Common myeloid progenitor, CD34-positive (primary cell): ENCODE data around the gene TMEM132D.

ENCODE experiments used
- CTCF ChIA-PET: fragments of 350-600 bp; sonication (Branson Sonifier 250); formaldehyde crosslinking; loops from one replicate; lab custom pipeline; 2021; ENCODE audit warnings: antibody characterized with exemption; lab: Charles Lee
- POLR2A ChIA-PET: fragments of 350-600 bp; sonication (Branson Sonifier 250); formaldehyde crosslinking; loops from one replicate; lab custom pipeline; 2021; ENCODE audit warnings: antibody characterized with exemption; lab: Charles Lee
- DNase-seq, 3 donors: peaks; one replicate each; pipeline versions ENCODE4 v3.0.0 to v3.0.0-alpha.2; 2013
- H3K27ac ChIP-seq, 2 experiments: 1 replicate in 1 of 2; 2 replicates in 1 of 2; pipeline ENCODE4 v1.7.0; 2013; ENCODE audit warnings: inconsistent platforms in 2 of 2, low read length in 2 of 2, mild to moderate bottlenecking in 2 of 2, low read depth in 1 of 2, moderate library complexity in 1 of 2; ENCODE audit not compliant: severe bottlenecking in 2 of 2, insufficient read depth in 1 of 2, poor library complexity in 1 of 2
- H3K27me3 ChIP-seq, 5 experiments: replicated peaks in 2 of 5; 1 replicate in 3 of 5; 2 replicates in 2 of 5; pipeline versions ENCODE4 v1.6.1 to v1.7.0; 2013; ENCODE audit warnings: low read length in 4 of 5, mild to moderate bottlenecking in 2 of 5, moderate library complexity in 2 of 5, inconsistent platforms in 1 of 5; ENCODE audit not compliant: insufficient read depth in 5 of 5, control insufficient read depth in 4 of 5
- H3K36me3 ChIP-seq, 4 experiments: 1 replicate in 2 of 4; 2 replicates in 2 of 4; pipeline versions ENCODE4 v1.6.1 to v1.7.0; 2013; ENCODE audit warnings: low read length in 3 of 4, control low read depth in 1 of 4, mild to moderate bottlenecking in 1 of 4; ENCODE audit not compliant: control insufficient read depth in 4 of 4, insufficient read depth in 4 of 4
- H3K4me1 ChIP-seq, 4 experiments: 1 replicate in 3 of 4; 2 replicates in 1 of 4; pipeline versions ENCODE4 v1.6.1 to v1.7.1; 2013; ENCODE audit warnings: low read length in 3 of 4, mild to moderate bottlenecking in 3 of 4, control low read depth in 1 of 4, inconsistent platforms in 1 of 4, moderate library complexity in 1 of 4; ENCODE audit not compliant: control insufficient read depth in 4 of 4, insufficient read depth in 4 of 4; ENCODE audit errors: control extremely low read depth in 1 of 4
- H3K4me3 ChIP-seq, 7 experiments: 1 replicate in 4 of 7; 2 replicates in 3 of 7; pipeline versions ENCODE4 v1.5.1 to v1.7.0; 2013; ENCODE audit warnings: mild to moderate bottlenecking in 7 of 7, low read length in 6 of 7, moderate library complexity in 6 of 7, inconsistent platforms in 2 of 7, low read depth in 2 of 7, control low read depth in 1 of 7; ENCODE audit not compliant: insufficient read depth in 4 of 7, control insufficient read depth in 1 of 7; ENCODE audit errors: extremely low read depth in 1 of 7
- H3K9me3 ChIP-seq, 5 experiments: 1 replicate in 4 of 5; 2 replicates in 1 of 5; pipeline versions ENCODE4 v1.6.1 to v1.7.1; 2013; ENCODE audit warnings: low read length in 4 of 5, mild to moderate bottlenecking in 2 of 5, inconsistent platforms in 1 of 5, low read depth in 1 of 5, moderate library complexity in 1 of 5; ENCODE audit not compliant: control insufficient read depth in 4 of 5, insufficient read depth in 2 of 5; ENCODE audit errors: control extremely low read depth in 1 of 5
- WGBS: methylation state at CpG from one replicate; pipeline ENCODE4 v1.1.5; 2013; ENCODE audit not compliant: insufficient coverage; 5-methylcytosine and 5-hydroxymethylcytosine counted together

The TMEM132D gene

GRCh38 chr12:129089576-129089975 lies 814.2 kb downstream of the TMEM132D start:
- DNase-seq: no peak
- no peaks in the 10 kb centered on the region for H3K27me3 ChIP-seq
- no peaks in the 10 kb centered on the region for H3K36me3 ChIP-seq
- ChIA-PET POLR2A (no interaction called here), CTCF (no interaction called here)
- no peak overlapping the region for H3K4me3 ChIP-seq
- no peaks in the 10 kb centered on the region for H3K4me1 ChIP-seq
- 100% methylated on average over 3 of the region's 9 CpGs for WGBS
- H3K27ac ChIP-seq: no peak overlapping the region
- H3K9me3 ChIP-seq: peaks cover 0 to 3% (median 0%) of the 10 kb centered on the region in 5 experiments

DNA sequence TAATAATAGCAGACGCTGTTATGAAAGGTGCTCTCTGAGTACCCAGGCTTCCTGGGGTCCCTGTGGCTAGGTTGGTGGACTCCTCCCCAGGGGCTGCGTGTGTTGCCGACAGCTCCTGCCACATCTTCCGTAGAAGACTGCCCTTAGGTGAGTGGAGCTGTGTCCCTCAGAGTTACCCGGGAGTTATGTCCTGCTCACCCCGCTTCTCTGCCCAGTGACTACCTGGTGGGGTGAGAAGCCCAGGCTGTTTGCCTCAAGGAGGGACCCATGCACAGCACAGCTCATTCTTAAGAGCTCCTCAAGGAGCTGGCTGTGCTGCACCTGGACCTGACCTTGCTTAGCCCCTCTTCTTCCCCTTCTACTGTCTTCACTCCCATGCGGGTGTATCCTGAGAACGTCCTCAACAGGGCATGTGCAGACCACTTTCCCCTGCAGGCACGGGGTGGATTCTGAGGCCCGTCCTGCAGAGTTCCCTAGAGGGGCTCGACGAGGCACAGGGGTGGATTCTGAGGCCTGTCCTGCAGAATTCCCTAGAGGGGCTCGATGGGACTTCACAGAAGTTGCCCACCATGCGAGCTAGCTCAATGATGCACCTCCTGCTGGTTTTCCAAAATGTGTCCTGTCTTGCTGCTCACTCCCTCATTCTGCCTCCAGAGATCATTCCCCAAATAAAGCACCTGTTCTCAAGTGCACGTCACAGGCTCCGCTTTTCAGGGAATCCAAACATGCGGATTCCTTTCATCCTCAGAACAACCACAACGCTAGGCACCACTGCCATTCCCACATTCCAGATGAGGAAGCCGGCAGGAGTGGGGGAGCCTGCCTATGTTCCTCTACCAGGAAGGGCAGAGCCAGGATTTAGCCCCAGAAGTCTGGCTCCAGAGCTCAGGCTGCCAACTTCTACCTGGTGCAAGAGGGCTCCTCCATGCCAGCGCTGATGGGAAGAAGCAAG lies 818.7 kb downstream of the TMEM132D start:
- H3K9me3 ChIP-seq: peaks cover 0 to 3% (median 0%) of the 10 kb centered on the region in 5 experiments
- ChIA-PET CTCF (no interaction called here), POLR2A (no interaction called here)
- H3K27ac ChIP-seq: no peak overlapping the region
- no peaks in the 10 kb centered on the region for H3K27me3 ChIP-seq
- no peak for DNase-seq
- H3K4me1 ChIP-seq: no peaks in the 10 kb centered on the region
- H3K4me3 ChIP-seq: no peak overlapping the region
- WGBS: 85% methylated on average over 20 of the region's 20 CpGs
- no peaks in the 10 kb centered on the region for H3K36me3 ChIP-seq

- H3K27me3 ChIP-seq: no peaks in the 10 kb centered on the region
- H3K4me3 ChIP-seq: no peak overlapping the region
- H3K9me3 ChIP-seq: peaks cover 0 to 3% (median 0%) of the 10 kb centered on the region in 5 experiments
- CTCF ChIA-PET: no interaction called here
- H3K4me1 ChIP-seq: no peaks in the 10 kb centered on the region
- POLR2A ChIA-PET: no interaction called here
- no peak overlapping the region for H3K27ac ChIP-seq
- no peaks in the 10 kb centered on the region for H3K36me3 ChIP-seq
- 82% methylated on average over 5 of the region's 7 CpGs for WGBS
- no peak for DNase-seq
Observed at GRCh38 chr12:129083121-129083840, 820.5 kb downstream of the TMEM132D start.

DNA sequence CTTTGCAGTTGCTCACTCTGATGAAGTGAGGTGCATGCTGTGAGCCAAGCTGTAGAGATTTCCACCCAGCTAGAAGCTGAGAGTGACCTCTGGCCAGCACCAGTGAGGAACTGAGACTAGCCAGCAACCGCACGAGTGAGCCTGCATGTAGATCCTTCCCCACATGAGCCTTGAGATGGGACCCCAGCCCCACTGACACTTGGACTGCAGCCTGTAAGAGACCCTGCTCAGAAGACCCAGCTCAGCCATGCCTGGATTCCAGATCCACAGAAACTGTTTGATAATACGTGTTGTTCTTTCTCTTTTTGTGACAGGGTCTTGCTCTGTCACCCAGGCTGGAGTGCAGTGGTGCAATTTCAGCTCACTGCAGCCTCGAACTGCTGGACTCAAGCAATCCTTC lies 821.4 kb downstream of the TMEM132D start:
- H3K27me3 ChIP-seq: no peaks in the 10 kb centered on the region
- CTCF ChIA-PET: no interaction called here
- no peaks in the 10 kb centered on the region for H3K4me1 ChIP-seq
- no peak overlapping the region for H3K4me3 ChIP-seq
- POLR2A ChIA-PET: no interaction called here
- WGBS: 74% methylated on average over 3 of the region's 4 CpGs
- peaks cover 0 to 2% (median 0%) of the 10 kb centered on the region in 5 experiments for H3K9me3 ChIP-seq
- no peaks in the 10 kb centered on the region for H3K36me3 ChIP-seq
- DNase-seq: no peak
- H3K27ac ChIP-seq: no peak overlapping the region

- ChIA-PET CTCF (no interaction called here), POLR2A (no interaction called here)
- Histone ChIP-seq H3K9me3 (no peaks in the 10 kb centered on the region), H3K36me3 (no peaks in the 10 kb centered on the region), H3K27me3 (no peaks in the 10 kb centered on the region), H3K27ac (no peak overlapping the region), H3K4me3 (no peak overlapping the region), H3K4me1 (no peaks in the 10 kb centered on the region)
- WGBS: 86% methylated on average over 11 of the region's 14 CpGs
- no peak for DNase-seq
Observed at GRCh38 chr12:129081755-129082250, 822.0 kb downstream of the TMEM132D start.

DNA sequence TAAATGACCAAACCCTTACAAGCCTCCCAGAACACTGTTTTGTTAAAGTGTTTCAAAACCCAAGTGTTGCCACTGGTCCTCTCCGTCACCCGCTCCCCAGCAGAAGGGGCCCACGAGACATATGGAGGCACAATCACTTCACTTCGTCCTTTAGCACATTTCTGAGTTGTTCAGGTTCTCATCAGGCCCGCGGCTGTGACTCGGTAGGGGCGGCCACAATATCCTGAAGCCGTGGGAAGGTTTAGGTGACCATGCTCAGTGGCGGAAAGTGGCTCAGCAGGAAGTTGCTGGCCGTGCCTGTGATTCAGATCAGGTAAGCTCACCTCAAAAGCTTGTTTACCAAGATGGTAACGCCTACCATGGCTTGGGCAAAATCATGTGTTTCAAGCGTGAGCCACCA lies 823.0 kb downstream of the TMEM132D start:
- CTCF ChIA-PET: no interaction called here
- Histone ChIP-seq H3K4me1 (no peaks in the 10 kb centered on the region), H3K27ac (no peak overlapping the region), H3K4me3 (no peak overlapping the region), H3K9me3 (no peaks in the 10 kb centered on the region), H3K36me3 (no peaks in the 10 kb centered on the region), H3K27me3 (no peaks in the 10 kb centered on the region)
- DNase-seq: no peak
- WGBS: 93% methylated on average over 12 of the region's 13 CpGs
- POLR2A ChIA-PET: no interaction called here

DNA sequence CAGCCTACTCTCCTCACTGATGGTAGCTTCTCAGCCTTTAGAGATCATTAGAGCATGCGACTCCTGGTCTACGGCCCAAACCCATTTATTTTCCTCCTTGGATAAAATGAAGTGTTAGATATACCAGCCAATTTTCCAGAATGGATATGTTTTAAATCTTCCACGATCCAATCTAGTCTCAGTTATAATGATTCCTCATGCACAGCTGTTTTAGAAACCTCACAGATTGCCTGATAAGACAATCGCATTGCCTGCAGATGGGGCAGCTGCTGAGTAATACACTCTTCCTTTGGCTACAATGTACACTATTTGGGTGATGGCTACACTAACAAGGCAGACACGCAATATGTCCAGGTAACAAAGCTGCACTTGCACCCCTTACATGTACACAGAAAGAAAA lies 823.4 kb downstream of the TMEM132D start:
- Histone ChIP-seq H3K9me3 (no peaks in the 10 kb centered on the region), H3K4me1 (no peaks in the 10 kb centered on the region), H3K27me3 (no peaks in the 10 kb centered on the region), H3K4me3 (no peak overlapping the region), H3K27ac (no peak overlapping the region), H3K36me3 (no peaks in the 10 kb centered on the region)
- DNase-seq: no peak
- WGBS: 100% methylated on average over 3 of the region's 5 CpGs
- POLR2A ChIA-PET: no interaction called here
- CTCF ChIA-PET: no interaction called here
